H1 (cell line): ENCODE measurements around the gene LRP5. TPM values are rescaled to one million over a fixed set of nuclear protein-coding genes. Genes with fewer than 3 reads are reported as not detected.
A peak's percentile ranks its signal among the peaks of the same experiment; 100 is the strongest.

ENCODE experiments used
- CTCF ChIA-PET: fragments of 300-600 bp; sonication (Branson Sonifier 250); formaldehyde crosslinking; loops from one replicate; lab custom pipeline; 2021; ENCODE audit not compliant: partially characterized antibody; lab: Charles Lee
- POLR2A ChIA-PET: fragments of 300-600 bp; sonication (Branson Sonifier 250); formaldehyde crosslinking; loops from one replicate; lab custom pipeline; 2021; ENCODE audit warnings: inconsistent platforms; ENCODE audit not compliant: partially characterized antibody; lab: Charles Lee
- DNase-seq, 2 experiments: peaks; one replicate each; pipeline versions ENCODE4 v3.0.0 to v3.0.0-alpha.2; 2010 to 2022; ENCODE audit warnings: low spot score in 2 of 2, low read depth in 1 of 2, mixed read lengths in 1 of 2
- FAIRE-seq: peaks from 2 replicates; lab custom pipeline; 2011; peaks lifted over from hg19 to GRCh38; lab: Jason Lieb, UNC
- H2AFZ ChIP-seq: 2 replicates; pipeline ENCODE4 v1.8.1; 2012; ENCODE audit warnings: low read length, inconsistent platforms
- H2AK5ac ChIP-seq: 2 replicates; pipeline ENCODE4 v1.6.1; 2013; ENCODE audit warnings: low read depth, low read length
- H2BK120ac ChIP-seq: replicated peaks from 2 replicates; pipeline ENCODE3; 2013; ENCODE audit warnings: low read depth, low read length, inconsistent platforms
- H2BK12ac ChIP-seq: 2 replicates; pipeline ENCODE4 v1.6.1; 2013; ENCODE audit warnings: low read depth, low read length
- H2BK15ac ChIP-seq: 2 replicates; pipeline ENCODE4 v1.6.1; 2013; ENCODE audit warnings: low read length
- H2BK20ac ChIP-seq: 2 replicates; pipeline ENCODE4 v1.6.1; 2013; ENCODE audit warnings: low read length
- H2BK5ac ChIP-seq: 2 replicates; pipeline ENCODE4 v1.6.1; 2013; ENCODE audit warnings: low read depth, low read length
- H3K14ac ChIP-seq: 2 replicates; pipeline ENCODE4 v1.6.1; 2013; ENCODE audit warnings: inconsistent platforms; ENCODE audit not compliant: insufficient read length
- H3K18ac ChIP-seq: 2 replicates; pipeline ENCODE4 v1.6.1; 2013; ENCODE audit warnings: low read length; ENCODE audit errors: extremely low read depth
- H3K23ac ChIP-seq: 2 replicates; pipeline ENCODE4 v1.6.1; 2013; ENCODE audit warnings: inconsistent platforms; ENCODE audit not compliant: insufficient read length
- H3K23me2 ChIP-seq: 2 replicates; pipeline ENCODE4 v1.6.1; 2013; ENCODE audit warnings: low read depth, low read length
- H3K27ac ChIP-seq: 2 replicates; pipeline ENCODE4 v1.6.1; 2011; ENCODE audit warnings: low read depth, low read length, inconsistent platforms
- H3K27me3 ChIP-seq, 4 experiments: replicated peaks in 1 of 4; 1 replicate in 1 of 4; 2 replicates in 3 of 4; pipeline versions ENCODE4 v1.6.1 to v1.8.1; 2011 to 2013; ENCODE audit warnings: low read length in 3 of 4, mild to moderate bottlenecking in 3 of 4, inconsistent platforms in 2 of 4, mixed read lengths in 2 of 4, moderate library complexity in 1 of 4; ENCODE audit not compliant: control insufficient read depth in 3 of 4, insufficient read depth in 3 of 4; ENCODE audit errors: extremely low read depth in 1 of 4
- H3K36me3 ChIP-seq, 4 experiments: 2 replicates each; pipeline versions ENCODE4 v1.6.1 to v1.8.1; 2011 to 2013; ENCODE audit warnings: mild to moderate bottlenecking in 4 of 4, low read length in 3 of 4, moderate library complexity in 2 of 4, control low read depth in 1 of 4, inconsistent platforms in 1 of 4; ENCODE audit not compliant: insufficient read depth in 4 of 4, control insufficient read depth in 2 of 4
- H3K4ac ChIP-seq: replicated peaks from 2 replicates; pipeline ENCODE3; 2013; ENCODE audit warnings: low read length, low read depth, mixed read lengths, inconsistent platforms; ENCODE audit not compliant: insufficient read length
- H3K4me1 ChIP-seq, 4 experiments: replicated peaks in 1 of 4; 1 replicate in 1 of 4; 2 replicates in 3 of 4; pipeline versions ENCODE4 v1.6.1 to v1.8.1; 2011 to 2013; ENCODE audit warnings: low read length in 3 of 4, inconsistent platforms in 2 of 4, mixed read lengths in 1 of 4; ENCODE audit not compliant: insufficient read depth in 4 of 4, control insufficient read depth in 3 of 4
- H3K4me2 ChIP-seq, 2 experiments: 2 replicates each; pipeline versions ENCODE4 v1.6.1 to v1.8.1; 2011 to 2013; ENCODE audit warnings: low read depth in 2 of 2, low read length in 2 of 2, control low read depth in 1 of 2, inconsistent platforms in 1 of 2, mild to moderate bottlenecking in 1 of 2; ENCODE audit not compliant: insufficient read depth in 1 of 2
- H3K4me3 ChIP-seq, 4 experiments: fragments of 200-600, 300-600 bp in 1 of 4; sonication (generic), shearing (Covaris generic), sonication (Bioruptor Twin) in 1 of 4; 2 replicates each; pipeline versions ENCODE4 v1.5.1 to v1.8.1; 2011 to 2016; ENCODE audit warnings: low read length in 4 of 4, low read depth in 3 of 4, control low read depth in 2 of 4, inconsistent platforms in 2 of 4, mild to moderate bottlenecking in 2 of 4, mixed read lengths in 1 of 4, moderate library complexity in 1 of 4; ENCODE audit not compliant: insufficient read depth in 2 of 4; ENCODE audit errors: extremely low read depth in 1 of 4
- H3K56ac ChIP-seq: replicated peaks from 2 replicates; pipeline ENCODE3; 2013; ENCODE audit warnings: low read depth, mild to moderate bottlenecking, mixed read lengths, low read length, inconsistent platforms; ENCODE audit not compliant: insufficient read length
- H3K79me1 ChIP-seq: 2 replicates; pipeline ENCODE4 v1.6.1; 2013; ENCODE audit warnings: low read depth, low read length, control low read depth
- H3K79me2 ChIP-seq, 2 experiments: 2 replicates each; pipeline versions ENCODE4 v1.6.1 to v1.8.1; 2012 to 2013; ENCODE audit warnings: low read length in 2 of 2, mild to moderate bottlenecking in 2 of 2, inconsistent platforms in 1 of 2; ENCODE audit not compliant: insufficient read depth in 2 of 2, control insufficient read depth in 1 of 2
- H3K9ac ChIP-seq, 4 experiments: replicated peaks in 1 of 4; 1 replicate in 1 of 4; 2 replicates in 3 of 4; pipeline versions ENCODE4 v1.6.1 to v1.8.1; 2011 to 2013; ENCODE audit warnings: low read depth in 3 of 4, low read length in 3 of 4, control low read depth in 2 of 4, mild to moderate bottlenecking in 2 of 4, moderate library complexity in 2 of 4, inconsistent platforms in 1 of 4; ENCODE audit errors: extremely low read depth in 1 of 4
- H3K9me3 ChIP-seq, 2 experiments: 2 replicates each; pipeline versions ENCODE4 v1.6.1 to v1.8.1; 2012 to 2013; ENCODE audit warnings: mild to moderate bottlenecking in 2 of 2, moderate library complexity in 2 of 2, control low read depth in 1 of 2, inconsistent platforms in 1 of 2, low read depth in 1 of 2, low read length in 1 of 2, mixed read lengths in 1 of 2; ENCODE audit not compliant: insufficient read depth in 2 of 2
- H4K20me1 ChIP-seq, 2 experiments: replicated peaks in 1 of 2; 2 replicates each; pipeline versions ENCODE3 to v1.8.1; 2011 to 2013; ENCODE audit warnings: inconsistent platforms in 2 of 2, low read length in 2 of 2, mild to moderate bottlenecking in 1 of 2; ENCODE audit not compliant: insufficient read depth in 2 of 2, control insufficient read depth in 1 of 2
- H4K5ac ChIP-seq: 2 replicates; pipeline ENCODE4 v1.6.1; 2013; ENCODE audit warnings: low read length, low read depth, mixed read lengths, inconsistent platforms; ENCODE audit not compliant: insufficient read length
- H4K8ac ChIP-seq: 2 replicates; pipeline ENCODE4 v1.8.0; 2013; ENCODE audit warnings: mild to moderate bottlenecking, moderate library complexity, low read length, inconsistent platforms; ENCODE audit not compliant: insufficient read depth; ENCODE audit errors: extremely low read depth
- H4K91ac ChIP-seq: replicated peaks from 2 replicates; pipeline ENCODE3; 2013; ENCODE audit warnings: low read length, mixed read lengths, inconsistent platforms; ENCODE audit not compliant: insufficient read length
- FOSL1 ChIP-seq: IDR thresholded peaks from 2 replicates; pipeline ENCODE4 v1.6.1; 2011; ENCODE audit warnings: mild to moderate bottlenecking, low read depth, low read length, moderate library complexity; ENCODE audit not compliant: insufficient read depth
- GABPA ChIP-seq: IDR thresholded peaks from 2 replicates; pipeline ENCODE4 v1.6.1; 2011; ENCODE audit warnings: mild to moderate bottlenecking, low read length, moderate library complexity, borderline replicate concordance; ENCODE audit not compliant: insufficient read depth
- KDM4A ChIP-seq: IDR thresholded peaks from one replicate; pipeline ENCODE4 v1.7.1; 2012; ENCODE audit warnings: low read depth, mild to moderate bottlenecking, moderate library complexity, low read length, inconsistent platforms; ENCODE audit not compliant: severe bottlenecking
- KDM5A ChIP-seq: fragments of 200-600 bp; IDR thresholded peaks from 2 replicates; pipeline ENCODE4 v1.7.1; 2012; ENCODE audit warnings: mild to moderate bottlenecking, low read length, inconsistent platforms, mixed read lengths
- PHF8 ChIP-seq: fragments of 200-600 bp; sonication (generic); conservative IDR thresholded peaks from 2 replicates; pipeline ENCODE4 v1.7.1; 2012; ENCODE audit warnings: low read depth, mild to moderate bottlenecking, inconsistent platforms, low read length, moderate library complexity
- POLR2AphosphoS5 ChIP-seq: IDR thresholded peaks from 2 replicates; pipeline ENCODE4 v1.6.1; 2011; ENCODE audit warnings: low read depth, low read length
- POU5F1 ChIP-seq: IDR thresholded peaks from 2 replicates; pipeline ENCODE4 v1.6.1; 2011; ENCODE audit warnings: low read depth, mild to moderate bottlenecking, low read length, moderate library complexity
- RXRA ChIP-seq: IDR thresholded peaks from 2 replicates; pipeline ENCODE4 v1.6.1; 2011; ENCODE audit warnings: low read depth, mild to moderate bottlenecking, low read length, moderate library complexity; ENCODE audit not compliant: insufficient read depth
- SAP30 ChIP-seq: fragments of 300-600 bp; sonication (generic); IDR thresholded peaks from 2 replicates; pipeline ENCODE4 v1.7.1; 2012; ENCODE audit warnings: low read length, moderate library complexity, mild to moderate bottlenecking, inconsistent platforms; ENCODE audit not compliant: insufficient read depth, insufficient replicate concordance
- SP4 ChIP-seq: IDR thresholded peaks from 2 replicates; pipeline ENCODE4 v1.6.1; 2012; ENCODE audit warnings: low read length, inconsistent platforms
- TAF7 ChIP-seq: optimal IDR thresholded peaks from 2 replicates; pipeline ENCODE3; 2011; ENCODE audit warnings: low read depth, mild to moderate bottlenecking, inconsistent platforms, low read length, moderate library complexity, borderline replicate concordance
- TEAD4 ChIP-seq: IDR thresholded peaks from 2 replicates; pipeline ENCODE4 v1.6.1; 2012; ENCODE audit warnings: low read depth, low read length, inconsistent platforms, mixed read lengths
- WGBS, 2 experiments: shearing (Covaris generic) in 1 of 2; methylation state at CpG; one replicate each; pipeline versions ENCODE4 v1.1.6 to v1.1.7; 2013 to 2015; ENCODE audit warnings: low lambda C conversion rate in 2 of 2, mixed read lengths in 2 of 2, inconsistent platforms in 1 of 2, low coverage in 1 of 2, missing lambda C conversion rate in 1 of 2; ENCODE audit not compliant: insufficient replicate concordance in 2 of 2, insufficient coverage in 1 of 2, insufficient read length in 1 of 2; ENCODE audit errors: extremely low coverage in 1 of 2, missing lambda C conversion rate in 1 of 2; 5-methylcytosine and 5-hydroxymethylcytosine counted together
- polyA plus RNA-seq, 7 experiments: library from polyadenylated mRNA; depleted of rRNA in 3 of 7; stranded (reverse) in 5 of 7; unstranded in 2 of 7; fragments of >200 nt in 5 of 7; fragments of 200-250 nt in 2 of 7; gene quantifications; 1 replicate in 5 of 7; 2 replicates in 1 of 7; 4 replicates in 1 of 7; pipeline versions ENCODE4 v1.2.1 to v1.2.3, GENCODE V29; 2011 to 2013; ENCODE audit warnings: missing spikeins in 2 of 7, mixed read lengths in 2 of 7
- total RNA-seq: library from RNA; stranded (reverse); fragmentation: NEBNext Ultra II Directional; extraction: Animal tissue kit (Norgen Biotek cat#: 25700); gene quantifications from 2 replicates; pipeline ENCODE4 v1.2.1, GENCODE V29; 2021

Gene LRP5
- total and polyA plus RNA-seq, 2 of the 8 experiments (the other 6 are each of a cell fraction or from before 2014, with no cell fraction given): 19.0 to 38.9 TPM

GRCh38 chr11:68297052-68297378 is 15.4 kb upstream of the LRP5 start:
- H4K8ac ChIP-seq: peak overlapping the region; percentile 65; the same call in 1 of the 2 replicates
- no peak overlapping the region for H3K14ac ChIP-seq
- DNase-seq (no peak), FAIRE-seq (no peak)
- H3K23me2 ChIP-seq: no peaks in the 10 kb centered on the region
- H3K79me1 ChIP-seq: no peaks in the 10 kb centered on the region
- H2BK20ac ChIP-seq: no peak overlapping the region
- no peak overlapping the region for H3K4ac ChIP-seq
- H4K20me1 ChIP-seq: no peaks in the 10 kb centered on the region
- no peak overlapping the region for H3K27ac ChIP-seq
- no peak overlapping the region for H4K5ac ChIP-seq
- H4K91ac ChIP-seq: no peak overlapping the region
- peaks cover 0 to 2% (median 0%) of the 10 kb centered on the region in 4 experiments; a peak in 2 of 7 replicates for H3K4me1 ChIP-seq
- no peaks in the 10 kb centered on the region for H3K36me3 ChIP-seq
- H3K79me2 ChIP-seq: no peaks in the 10 kb centered on the region
- no peak overlapping the region for H2BK120ac ChIP-seq
- H3K9me3 ChIP-seq: no peaks in the 10 kb centered on the region
- no peaks in the 10 kb centered on the region; a peak in 2 of 7 replicates for H3K27me3 ChIP-seq
- TF ChIP-seq KDM5A (no peak), GABPA (no peak), PHF8 (no peak), KDM4A (no peak), SP4 (no peak), POU5F1 (no peak), FOSL1 (no peak), TEAD4 (no peak), TAF7 (no peak), RXRA (no peak), SAP30 (no peak), POLR2AphosphoS5 (no peak)
- no peak overlapping the region for H3K56ac ChIP-seq
- H2BK5ac ChIP-seq: no peak overlapping the region
- no peak overlapping the region for H3K18ac ChIP-seq
- POLR2A ChIA-PET: interaction anchor here (1.2 to 2.5 kb wide), 3 partner anchors 14 to 88 kb away, joined by 3 to 8 read pairs (median 4); no protein-coding TSS in a partner anchor
- no peak overlapping the region for H2AFZ ChIP-seq
- H2BK12ac ChIP-seq: no peak overlapping the region
- no peak overlapping the region for H3K4me2 ChIP-seq
- H3K9ac ChIP-seq: no peak overlapping the region
- H2AK5ac ChIP-seq: no peak overlapping the region
- H2BK15ac ChIP-seq: no peak overlapping the region
- H3K23ac ChIP-seq: no peak overlapping the region
- CTCF ChIA-PET: interaction anchor here (0.7 to 6.6 kb wide), 29 partner anchors 9 to 194 kb away, joined by 3 to 141 read pairs (median 7); partner anchors contain the start of gene C11orf24
- 97% methylated on average over 6 of the region's 6 CpGs; no CpG with 5 or more reads in 1 of the 2 experiments for WGBS, 2 experiments
- H3K4me3 ChIP-seq: no peak overlapping the region
